Measurements from ENCODE around the gene UROD.

The UROD gene

DNA sequence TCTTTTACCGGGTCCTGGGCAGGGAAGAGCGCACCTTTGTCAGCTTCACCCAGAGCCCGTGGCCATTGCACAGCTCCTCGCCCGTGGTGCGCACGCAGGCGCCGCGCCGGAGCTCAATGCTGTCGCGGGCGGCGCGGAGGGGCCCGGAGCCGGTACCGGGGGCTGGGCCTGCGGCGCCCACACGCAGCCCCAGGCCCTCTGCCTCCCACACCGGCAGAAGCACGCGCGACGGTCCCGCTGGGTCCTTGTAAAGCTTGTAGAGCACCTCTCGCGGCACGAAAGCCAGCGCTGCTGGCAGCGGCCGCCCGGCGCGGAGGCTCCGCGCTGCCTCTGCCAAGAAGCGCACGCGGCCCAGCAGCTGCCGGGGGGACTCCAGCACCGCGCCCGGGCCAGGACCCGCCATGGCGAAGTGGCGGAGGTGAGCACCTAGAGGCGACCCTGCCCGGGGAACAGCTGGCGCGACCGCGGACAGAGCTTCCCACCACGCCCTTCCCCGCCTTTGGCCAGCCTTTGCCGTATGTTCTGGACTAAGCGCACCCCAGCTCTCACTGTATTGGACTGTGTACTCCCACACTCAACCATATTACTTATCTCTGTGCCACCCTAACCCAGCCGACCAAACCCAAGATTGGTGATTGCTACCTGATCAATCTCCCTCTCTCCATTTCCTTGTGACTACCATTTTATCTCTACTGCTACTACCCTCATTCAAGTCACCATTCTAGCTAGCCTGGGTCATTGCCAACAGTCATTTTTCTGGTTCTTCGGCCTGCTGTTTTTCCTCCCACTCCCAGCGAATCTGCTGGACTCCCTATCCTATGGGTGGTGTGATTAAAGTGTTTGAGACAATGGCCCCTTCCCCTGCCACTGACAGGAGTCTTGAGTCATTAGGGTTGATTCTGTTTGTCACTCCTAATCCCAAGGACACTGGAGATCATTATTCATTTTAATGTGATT, 921 bp upstream of the UROD start, which contains the start of gene HECTD3:
Gene HECTD3, minus strand, starts transcription at position 470 of the 957 bp plus-strand sequence. Its CDS starts 67 bp downstream, at position 403.
- H3K27ac Mint-ChIP-seq = peak within 1 kb of the TSS; percentile 94
- DNase-seq = peak; percentile 76
- no peaks in the 10 kb centered on the region for H3K9me3 Mint-ChIP-seq
- H3K4me3 Mint-ChIP-seq = peak within 1 kb of the TSS; percentile 85
- no peaks in the 10 kb centered on the region for H3K27me3 Mint-ChIP-seq (ENCODE audit: low read depth, poor library complexity)
- peaks cover 7% of the 10 kb centered on the region for H3K36me3 Mint-ChIP-seq (ENCODE audit: low read depth)
- peaks cover 49% of the 10 kb centered on the region for H3K4me1 Mint-ChIP-seq
- TF ChIP-seq, protein P1, sequence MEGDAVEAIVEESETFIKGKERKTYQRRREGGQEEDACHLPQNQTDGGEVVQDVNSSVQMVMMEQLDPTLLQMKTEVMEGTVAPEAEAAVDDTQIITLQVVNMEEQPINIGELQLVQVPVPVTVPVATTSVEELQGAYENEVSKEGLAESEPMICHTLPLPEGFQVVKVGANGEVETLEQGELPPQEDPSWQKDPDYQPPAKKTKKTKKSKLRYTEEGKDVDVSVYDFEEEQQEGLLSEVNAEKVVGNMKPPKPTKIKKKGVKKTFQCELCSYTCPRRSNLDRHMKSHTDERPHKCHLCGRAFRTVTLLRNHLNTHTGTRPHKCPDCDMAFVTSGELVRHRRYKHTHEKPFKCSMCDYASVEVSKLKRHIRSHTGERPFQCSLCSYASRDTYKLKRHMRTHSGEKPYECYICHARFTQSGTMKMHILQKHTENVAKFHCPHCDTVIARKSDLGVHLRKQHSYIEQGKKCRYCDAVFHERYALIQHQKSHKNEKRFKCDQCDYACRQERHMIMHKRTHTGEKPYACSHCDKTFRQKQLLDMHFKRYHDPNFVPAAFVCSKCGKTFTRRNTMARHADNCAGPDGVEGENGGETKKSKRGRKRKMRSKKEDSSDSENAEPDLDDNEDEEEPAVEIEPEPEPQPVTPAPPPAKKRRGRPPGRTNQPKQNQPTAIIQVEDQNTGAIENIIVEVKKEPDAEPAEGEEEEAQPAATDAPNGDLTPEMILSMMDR (IDR thresholded peaks at IDR 0.05) = no peak

DNA sequence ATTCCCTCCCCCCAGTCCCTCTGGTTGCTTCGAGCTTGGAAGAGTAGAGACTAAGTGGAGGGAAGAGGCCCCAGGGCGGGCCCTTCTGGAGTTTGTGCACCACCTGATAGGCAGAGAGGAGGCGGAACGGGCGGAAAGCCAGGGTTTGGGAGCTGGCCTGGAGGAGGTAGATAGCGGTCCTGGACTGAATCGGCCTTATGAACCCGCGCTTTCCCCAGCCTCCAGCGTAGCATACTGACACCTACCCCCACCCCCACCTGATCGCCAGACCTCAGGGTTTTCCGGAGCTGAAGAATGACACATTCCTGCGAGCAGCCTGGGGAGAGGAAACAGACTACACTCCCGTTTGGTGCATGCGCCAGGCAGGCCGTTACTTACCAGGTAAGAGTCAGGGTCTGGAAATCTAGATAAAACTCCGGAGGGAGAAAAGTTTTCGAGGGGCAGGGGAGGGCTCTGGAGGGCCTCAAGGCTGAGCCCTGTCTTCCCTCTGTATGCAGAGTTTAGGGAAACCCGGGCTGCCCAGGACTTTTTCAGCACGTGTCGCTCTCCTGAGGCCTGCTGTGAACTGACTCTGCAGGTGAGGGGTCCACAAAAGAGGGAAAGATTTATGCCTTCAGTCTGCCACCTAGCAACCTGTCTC, 705 bp downstream of the UROD start:
- H3K4me3 Mint-ChIP-seq = peak overlapping the region; percentile 85

DNA sequence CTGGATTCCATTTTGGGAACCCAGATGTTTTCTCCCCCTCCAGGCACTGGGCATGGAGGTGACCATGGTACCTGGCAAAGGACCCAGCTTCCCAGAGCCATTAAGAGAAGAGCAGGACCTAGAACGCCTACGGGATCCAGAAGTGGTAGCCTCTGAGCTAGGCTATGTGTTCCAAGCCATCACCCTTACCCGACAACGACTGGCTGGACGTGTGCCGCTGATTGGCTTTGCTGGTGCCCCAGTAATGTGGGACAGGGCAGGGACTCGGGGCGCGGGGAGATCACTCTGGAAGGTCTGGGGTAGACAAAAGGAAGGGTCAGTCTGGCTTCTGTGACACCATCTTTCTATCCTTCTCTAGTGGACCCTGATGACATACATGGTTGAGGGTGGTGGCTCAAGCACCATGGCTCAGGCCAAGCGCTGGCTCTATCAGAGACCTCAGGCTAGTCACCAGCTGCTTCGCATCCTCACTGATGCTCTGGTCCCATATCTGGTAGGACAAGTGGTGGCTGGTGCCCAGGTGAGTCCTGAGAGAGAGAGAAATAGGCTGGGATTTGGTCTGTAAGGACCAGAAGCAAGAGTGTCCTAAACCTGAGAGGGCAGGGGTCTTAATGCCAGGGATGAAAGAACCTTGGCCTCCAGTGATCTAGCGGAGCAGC, 1.6 kb downstream of the UROD start:
- Mint-ChIP-seq H3K4me1 (peaks cover 58% of the 10 kb centered on the region), H3K4me3 (peak overlapping the region; percentile 85)
- no peak for DNase-seq

More for the DNA sequence above, 705 bp downstream of the UROD start:
- peak; percentile 56 for DNase-seq
- Mint-ChIP-seq H3K4me1 (peaks cover 58% of the 10 kb centered on the region), H3K27me3 (ENCODE audit: low read depth, poor library complexity) (no peaks in the 10 kb centered on the region), H3K27ac (peak overlapping the region; percentile 94), H3K36me3 (ENCODE audit: low read depth) (peaks cover 7% of the 10 kb centered on the region), H3K9me3 (no peaks in the 10 kb centered on the region)
- TF ChIP-seq, protein P1 (IDR thresholded peaks at IDR 0.05) = no peak

DNA sequence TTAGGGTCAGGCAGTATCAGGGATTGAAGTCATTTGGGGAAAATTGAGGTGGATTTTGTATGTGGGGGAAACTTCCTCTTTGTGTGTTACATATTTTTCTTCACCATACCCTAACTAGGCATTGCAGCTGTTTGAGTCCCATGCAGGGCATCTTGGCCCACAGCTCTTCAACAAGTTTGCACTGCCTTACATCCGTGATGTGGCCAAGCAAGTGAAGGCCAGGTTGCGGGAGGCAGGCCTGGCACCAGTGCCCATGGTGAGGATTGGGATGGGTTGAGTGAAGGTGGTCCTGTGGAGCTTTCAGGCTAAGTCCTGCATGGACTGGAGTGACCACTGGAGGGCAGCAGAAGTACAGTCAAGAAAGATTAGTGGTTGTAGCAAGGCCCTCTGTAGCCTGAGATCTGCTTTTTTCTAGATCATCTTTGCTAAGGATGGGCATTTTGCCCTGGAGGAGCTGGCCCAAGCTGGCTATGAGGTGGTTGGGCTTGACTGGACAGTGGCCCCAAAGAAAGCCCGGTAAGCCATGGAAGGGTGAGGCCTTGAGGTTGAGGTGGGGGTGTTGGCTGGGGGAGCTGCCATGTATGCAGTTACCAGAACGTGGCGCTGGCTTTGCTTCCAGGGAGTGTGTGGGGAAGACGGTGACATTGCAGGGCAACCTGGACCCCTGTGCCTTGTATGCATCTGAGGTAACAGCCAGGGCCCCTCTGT, 2.4 kb downstream of the UROD start:
- Mint-ChIP-seq H3K9me3 (no peaks in the 10 kb centered on the region), H3K4me1 (peaks cover 58% of the 10 kb centered on the region), H3K4me3 (peak overlapping the region; percentile 69), H3K36me3 (ENCODE audit: low read depth) (no peaks in the 10 kb centered on the region), H3K27ac (peak overlapping the region; percentile 70), H3K27me3 (ENCODE audit: low read depth, poor library complexity) (no peaks in the 10 kb centered on the region)
- TF ChIP-seq, protein P1 (IDR thresholded peaks at IDR 0.05) = peak; percentile 82
- DNase-seq = peak; percentile 85

More for the DNA sequence above, 1.6 kb downstream of the UROD start:
- Mint-ChIP-seq H3K27me3 (ENCODE audit: low read depth, poor library complexity) (no peaks in the 10 kb centered on the region), H3K27ac (no peak overlapping the region), H3K36me3 (ENCODE audit: low read depth) (peaks cover 6% of the 10 kb centered on the region), H3K9me3 (no peaks in the 10 kb centered on the region)
- TF ChIP-seq, protein P1 (IDR thresholded peaks at IDR 0.05) = no peak

DNA sequence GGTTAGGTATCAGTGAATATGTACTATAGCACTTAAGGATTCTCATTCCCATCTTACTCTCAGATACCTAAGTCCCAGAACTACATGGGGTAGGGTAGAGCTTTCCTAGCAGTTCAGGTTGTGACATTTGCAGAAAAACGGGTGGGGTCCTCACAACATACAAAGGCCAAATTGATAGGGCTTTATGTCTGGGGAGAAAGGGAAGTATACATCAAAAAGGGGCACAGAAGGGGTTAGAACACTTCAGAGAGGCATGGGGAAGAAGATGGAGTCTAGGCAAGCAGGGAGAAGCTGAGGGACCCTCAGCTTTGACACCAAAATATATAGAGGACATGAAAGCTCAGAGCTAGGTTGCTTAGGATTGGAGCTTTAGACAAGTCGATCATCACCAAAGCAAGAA, 3.6 kb downstream of the UROD start:
- Mint-ChIP-seq H3K9me3 (no peaks in the 10 kb centered on the region), H3K4me3 (no peak overlapping the region), H3K4me1 (peaks cover 49% of the 10 kb centered on the region), H3K27ac (no peak overlapping the region), H3K27me3 (ENCODE audit: low read depth, poor library complexity) (no peaks in the 10 kb centered on the region), H3K36me3 (ENCODE audit: low read depth) (no peaks in the 10 kb centered on the region)
- TF ChIP-seq, protein P1 (IDR thresholded peaks at IDR 0.05) = no peak
- no peak for DNase-seq

All from nephron progenitor cell (in vitro differentiated cells).